ENCODE data around the gene ATP5MK. TPM values are rescaled to one million over a fixed set of nuclear protein-coding genes. Genes with fewer than 3 reads are reported as not detected.

Gene ATP5MK
- total and polyA plus RNA-seq, 2 of the 8 experiments (the other 6 are each of a cell fraction or from before 2014, with no cell fraction given): 280 to 312 TPM

DNA sequence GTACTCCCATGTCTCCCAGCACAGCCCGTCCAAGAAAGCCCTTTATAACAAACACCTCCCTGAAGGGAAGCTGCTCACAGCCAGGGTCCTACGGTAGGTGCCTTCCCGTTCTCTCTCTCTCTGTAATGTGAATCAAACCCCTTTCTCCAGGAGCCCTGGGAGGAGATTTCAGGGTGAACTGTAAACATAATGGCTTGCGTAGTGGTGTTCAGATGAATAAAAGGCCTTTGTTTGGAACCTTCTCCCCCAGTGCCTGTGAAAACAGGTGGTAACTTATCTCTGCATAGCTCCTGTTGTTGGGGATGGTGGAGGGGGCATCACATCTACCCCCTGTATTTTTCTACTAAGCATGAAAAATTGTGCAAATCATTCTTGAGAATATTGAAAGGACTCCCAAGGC lies 43.5 kb upstream of the ATP5MK start:
- FAIRE-seq: no peak
- WGBS, 2 experiments (ENCODE audit: extremely low coverage in 1 of 2, insufficient coverage in 1 of 2, insufficient read length in 1 of 2, insufficient replicate concordance in 2 of 2, low coverage in 1 of 2, low lambda C conversion rate in 2 of 2, missing lambda C conversion rate in 1 of 2): 89% methylated on average over 4 of the region's 4 CpGs; no CpG with 5 or more reads in 1 of the 2 experiments
- no peaks in the 10 kb centered on the region for H3K4me1 ChIP-seq (replicated peaks in 1 of 4; ENCODE audit: control insufficient read depth in 3 of 4, insufficient read depth in 4 of 4, low read length in 3 of 4)

More for the DNA sequence above, 43.5 kb upstream of the ATP5MK start:
- Histone ChIP-seq H3K56ac (replicated peaks; ENCODE audit: insufficient read length, low read depth, low read length) (no peak overlapping the region), H4K8ac (ENCODE audit: extremely low read depth, insufficient read depth, low read length) (no peak overlapping the region), H3K36me3 (ENCODE audit: control insufficient read depth in 2 of 4, insufficient read depth in 4 of 4, low read length in 3 of 4) (peaks cover 39 to 91% (median 81%) of the 10 kb centered on the region in 4 experiments), H3K9me3 (ENCODE audit: insufficient read depth in 2 of 2, low read depth in 1 of 2, low read length in 1 of 2) (no peaks in the 10 kb centered on the region), H2BK5ac (ENCODE audit: low read depth, low read length) (no peak overlapping the region), H2BK20ac (ENCODE audit: low read length) (no peak overlapping the region), H2AFZ (ENCODE audit: low read length) (no peak overlapping the region), H3K27ac (ENCODE audit: low read depth, low read length) (no peak overlapping the region), H3K4ac (replicated peaks; ENCODE audit: insufficient read length, low read depth, low read length) (no peak overlapping the region), H3K4me3 (ENCODE audit: extremely low read depth in 1 of 4, insufficient read depth in 2 of 4, low read depth in 3 of 4, low read length in 4 of 4) (no peak overlapping the region), H3K27me3 (replicated peaks in 1 of 4; ENCODE audit: control insufficient read depth in 3 of 4, extremely low read depth in 1 of 4, insufficient read depth in 3 of 4, low read length in 3 of 4) (no peaks in the 10 kb centered on the region), H2BK120ac (replicated peaks; ENCODE audit: low read depth, low read length) (no peak overlapping the region), H2BK12ac (ENCODE audit: low read depth, low read length) (no peak overlapping the region), H3K4me2 (ENCODE audit: insufficient read depth in 1 of 2, low read depth in 2 of 2, low read length in 2 of 2) (no peak overlapping the region), H3K23me2 (ENCODE audit: low read depth, low read length) (no peaks in the 10 kb centered on the region), H3K23ac (ENCODE audit: insufficient read length) (no peak overlapping the region), H2BK15ac (ENCODE audit: low read length) (no peak overlapping the region), H3K79me1 (ENCODE audit: low read depth, low read length) (no peaks in the 10 kb centered on the region), H2AK5ac (ENCODE audit: low read depth, low read length) (no peak overlapping the region), H3K18ac (ENCODE audit: extremely low read depth, low read length) (no peak overlapping the region), H3K9ac (replicated peaks in 1 of 4; ENCODE audit: extremely low read depth in 1 of 4, low read depth in 3 of 4, low read length in 3 of 4) (no peak overlapping the region), H4K5ac (ENCODE audit: insufficient read length, low read depth, low read length) (no peak overlapping the region), H4K91ac (replicated peaks; ENCODE audit: insufficient read length, low read length) (no peak overlapping the region), H3K79me2 (ENCODE audit: control insufficient read depth in 1 of 2, insufficient read depth in 2 of 2, low read length in 2 of 2) (no peaks in the 10 kb centered on the region), H4K20me1 (replicated peaks in 1 of 2; ENCODE audit: control insufficient read depth in 1 of 2, insufficient read depth in 2 of 2, low read length in 2 of 2) (peaks cover 0 to 8% of the 10 kb centered on the region in 2 experiments), H3K14ac (ENCODE audit: insufficient read length) (no peak overlapping the region)
- CTCF ChIA-PET (ENCODE audit: partially characterized antibody): interaction anchor here (0.7 to 1.8 kb wide), 4 partner anchors 13 to 36 kb away, joined by 3 to 4 read pairs (median 4); partner anchors contain the start of gene CALHM2
- DNase-seq (ENCODE audit: low read depth in 1 of 2, low spot score in 2 of 2): no peak
- no peak for TF ChIP-seq SP1 (IDR thresholded peaks at IDR 0.05; ENCODE audit: low read depth, low read length)
- TF ChIP-seq POU5F1 (IDR thresholded peaks at IDR 0.05; ENCODE audit: low read depth, low read length): no peak
- TF ChIP-seq CBX8 (IDR thresholded peaks at IDR 0.05; ENCODE audit: borderline replicate concordance, low read depth, low read length): no peak
- TF ChIP-seq, protein P1, sequence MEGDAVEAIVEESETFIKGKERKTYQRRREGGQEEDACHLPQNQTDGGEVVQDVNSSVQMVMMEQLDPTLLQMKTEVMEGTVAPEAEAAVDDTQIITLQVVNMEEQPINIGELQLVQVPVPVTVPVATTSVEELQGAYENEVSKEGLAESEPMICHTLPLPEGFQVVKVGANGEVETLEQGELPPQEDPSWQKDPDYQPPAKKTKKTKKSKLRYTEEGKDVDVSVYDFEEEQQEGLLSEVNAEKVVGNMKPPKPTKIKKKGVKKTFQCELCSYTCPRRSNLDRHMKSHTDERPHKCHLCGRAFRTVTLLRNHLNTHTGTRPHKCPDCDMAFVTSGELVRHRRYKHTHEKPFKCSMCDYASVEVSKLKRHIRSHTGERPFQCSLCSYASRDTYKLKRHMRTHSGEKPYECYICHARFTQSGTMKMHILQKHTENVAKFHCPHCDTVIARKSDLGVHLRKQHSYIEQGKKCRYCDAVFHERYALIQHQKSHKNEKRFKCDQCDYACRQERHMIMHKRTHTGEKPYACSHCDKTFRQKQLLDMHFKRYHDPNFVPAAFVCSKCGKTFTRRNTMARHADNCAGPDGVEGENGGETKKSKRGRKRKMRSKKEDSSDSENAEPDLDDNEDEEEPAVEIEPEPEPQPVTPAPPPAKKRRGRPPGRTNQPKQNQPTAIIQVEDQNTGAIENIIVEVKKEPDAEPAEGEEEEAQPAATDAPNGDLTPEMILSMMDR (IDR thresholded peaks at IDR 0.05; ENCODE audit: control extremely low read depth in 1 of 3, insufficient read depth in 1 of 3, low read depth in 1 of 3, low read length in 3 of 3): no peak
- TF ChIP-seq BCL11A (IDR thresholded peaks at IDR 0.05; ENCODE audit: low read depth in 2 of 2, low read length in 2 of 2): no peak
- POLR2A ChIA-PET (ENCODE audit: partially characterized antibody): interaction anchor here (0.5 to 2.0 kb wide), 6 partner anchors 8 to 36 kb away, joined by 3 to 5 read pairs (median 4); no protein-coding TSS in a partner anchor

All from H1 (cell line).